GM18507 (cell line): Measurements from ENCODE around the gene ERN2.

Experiments
- DNase-seq: peaks from one replicate; pipeline ENCODE4 v3.0.0; 2011; ENCODE audit warnings: low read depth; ENCODE audit not compliant: insufficient read length; ENCODE audit errors: extremely low spot score
- FAIRE-seq: peaks from 2 replicates; lab custom pipeline; 2011; peaks lifted over from hg19 to GRCh38; lab: Jason Lieb, UNC

Gene ERN2

GRCh38 chr16:23651943-23652468, 61.0 kb downstream of the ERN2 start:
- FAIRE-seq, result peak; percentile 57
- no peak for DNase-seq

GRCh38 chr16:23650674-23651416, 62.2 kb downstream of the ERN2 start:
- DNase-seq, result no peak
- FAIRE-seq, result peak; percentile 63

GRCh38 chr16:23642246-23642774, 70.7 kb downstream of the ERN2 start:
- no peak for DNase-seq
- no peak for FAIRE-seq

GRCh38 chr16:23640931-23641765, 71.9 kb downstream of the ERN2 start, which contains the start of the genes DCTN5 and PALB2:
Gene DCTN5, plus strand, starts transcription at chr16:23641466. Its CDS starts 77 bp downstream, at chr16:23641543.
Gene PALB2, minus strand, starts transcription at chr16:23641310. Its CDS starts 153 bp downstream, at chr16:23641157.
- FAIRE-seq, result peak; percentile 96
- peak; percentile 99 for DNase-seq

GRCh38 chr16:23640615-23640930, 72.4 kb downstream of the ERN2 start:
- DNase-seq, result no peak

More at GRCh38 chr16:23640615-23640930, 72.4 kb downstream of the ERN2 start:
- no peak for FAIRE-seq
